Gastrocnemius medialis (tissue), 4 donors: ENCODE data around the gene TBX1.

Source experiments
- POLR2A ChIP-seq, 2 donors: fragments of 450-650 bp; IDR thresholded peaks; one replicate each; pipeline ENCODE4 v1.6.1; 2017; ENCODE audit warnings: antibody characterized with exemption in 2 of 2, mild to moderate bottlenecking in 2 of 2, moderate library complexity in 2 of 2
- TF ChIP-seq, protein P1 (sequence below), 5 experiments: fragments of 450-650 bp in 3 of 5; fragments of 200-600 bp in 2 of 5; sonication (generic) in 2 of 5; IDR thresholded peaks in 4 of 5; conservative IDR thresholded peaks in 1 of 5; 1 replicate in 4 of 5; 2 replicates in 1 of 5; pipeline ENCODE4 v1.5.1; 2016 to 2019; ENCODE audit warnings: antibody characterized with exemption in 5 of 5, mild to moderate bottlenecking in 3 of 5, moderate library complexity in 3 of 5

DNA sequence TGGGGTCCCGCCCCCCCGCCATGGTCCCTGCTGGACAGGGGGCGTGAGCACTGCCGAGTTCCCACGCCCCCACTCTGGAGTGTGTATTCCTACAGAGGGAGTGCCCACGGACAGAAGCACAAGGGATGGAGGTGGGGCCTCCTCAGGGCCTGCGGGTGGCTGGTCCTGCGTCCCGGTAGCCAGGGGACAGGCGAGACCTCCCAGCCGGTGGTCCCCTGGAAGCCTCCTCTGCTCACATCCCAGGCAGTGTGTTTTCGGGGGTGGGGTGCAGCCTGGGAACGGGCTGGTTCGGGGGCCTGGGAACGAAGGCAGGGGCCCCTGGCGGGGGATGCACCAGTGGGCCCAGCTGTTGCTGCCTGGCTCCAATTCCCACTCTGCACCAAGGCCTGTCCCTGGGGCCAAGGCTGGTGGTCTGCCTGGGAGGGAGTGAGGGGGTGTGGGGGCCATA is 21.1 kb upstream of the TBX1 start:
- TF ChIP-seq, protein P1, sequence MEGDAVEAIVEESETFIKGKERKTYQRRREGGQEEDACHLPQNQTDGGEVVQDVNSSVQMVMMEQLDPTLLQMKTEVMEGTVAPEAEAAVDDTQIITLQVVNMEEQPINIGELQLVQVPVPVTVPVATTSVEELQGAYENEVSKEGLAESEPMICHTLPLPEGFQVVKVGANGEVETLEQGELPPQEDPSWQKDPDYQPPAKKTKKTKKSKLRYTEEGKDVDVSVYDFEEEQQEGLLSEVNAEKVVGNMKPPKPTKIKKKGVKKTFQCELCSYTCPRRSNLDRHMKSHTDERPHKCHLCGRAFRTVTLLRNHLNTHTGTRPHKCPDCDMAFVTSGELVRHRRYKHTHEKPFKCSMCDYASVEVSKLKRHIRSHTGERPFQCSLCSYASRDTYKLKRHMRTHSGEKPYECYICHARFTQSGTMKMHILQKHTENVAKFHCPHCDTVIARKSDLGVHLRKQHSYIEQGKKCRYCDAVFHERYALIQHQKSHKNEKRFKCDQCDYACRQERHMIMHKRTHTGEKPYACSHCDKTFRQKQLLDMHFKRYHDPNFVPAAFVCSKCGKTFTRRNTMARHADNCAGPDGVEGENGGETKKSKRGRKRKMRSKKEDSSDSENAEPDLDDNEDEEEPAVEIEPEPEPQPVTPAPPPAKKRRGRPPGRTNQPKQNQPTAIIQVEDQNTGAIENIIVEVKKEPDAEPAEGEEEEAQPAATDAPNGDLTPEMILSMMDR (IDR thresholded peaks at IDR 0.05 in 4 of 5, conservative IDR thresholded peaks at IDR 0.05 in 1 of 5), result no peak
- TF ChIP-seq POLR2A (IDR thresholded peaks at IDR 0.05), result no peak
